Lower leg skin (tissue), 4 donors: ENCODE data around the gene SOWAHA. TPM values are rescaled to one million over a fixed set of nuclear protein-coding genes. Genes with fewer than 3 reads are reported as not detected.

Source experiments
- DNase-seq, 2 donors: peaks; one replicate each; pipeline ENCODE4 v3.0.0-alpha.2; 2019; ENCODE audit warnings: low spot score in 2 of 2
- H3K4me3 ChIP-seq: fragments of 200-600 bp; sonication (generic); 2 replicates; pipeline ENCODE4 v1.5.1; 2017; ENCODE audit warnings: mild to moderate bottlenecking, low read depth; ENCODE audit not compliant: poor library complexity, severe bottlenecking
- CTCF ChIP-seq, 3 donors: fragments of 450-650 bp; IDR thresholded peaks; one replicate each; pipeline ENCODE4 v1.5.1; 2016; ENCODE audit warnings: antibody characterized with exemption in 3 of 3, mild to moderate bottlenecking in 3 of 3, moderate library complexity in 2 of 3
- POLR2A ChIP-seq, 2 donors: fragments of 450-650 bp; IDR thresholded peaks; one replicate each; pipeline ENCODE4 v1.6.1; 2016 to 2017; ENCODE audit warnings: antibody characterized with exemption in 2 of 2, mild to moderate bottlenecking in 1 of 2, moderate library complexity in 1 of 2
- WGBS, 2 donors: methylation state at CpG; one replicate each; pipeline ENCODE4 v1.1.5; 2018; 5-methylcytosine and 5-hydroxymethylcytosine counted together
- intact Hi-C: fragments of 100-400 bp; cut with DNase I; formaldehyde crosslinking; loops from one replicate; pipeline ENCODE4 v1.15.0; 2023; ENCODE audit warnings: low total_unique reads
- total RNA-seq, 4 donors: library from RNA; depleted of rRNA; stranded (reverse); fragments of >200 nt; gene quantifications; one replicate each; pipeline ENCODE4 v1.1.0, GENCODE V29; 2016

SOWAHA gene
- total RNA-seq, 4 donors from 2014 or later = 0.08 to 1.0 (median 0.79) TPM

- DNase-seq = no peak
- intact Hi-C loops = no loop called here
- 76 to 78% methylated on average over 3 of the region's 3 CpGs for WGBS, 2 donors
- H3K4me3 ChIP-seq = no peak overlapping the region
- TF ChIP-seq POLR2A (IDR thresholded peaks at IDR 0.05) (no peak), CTCF (IDR thresholded peaks at IDR 0.05) (no peak)
These were observed 25.6 kb downstream of the SOWAHA start for GRCh38 chr5:132838516-132839282.

- no peak for TF ChIP-seq POLR2A (IDR thresholded peaks at IDR 0.05)
- no peak for TF ChIP-seq CTCF (IDR thresholded peaks at IDR 0.05)
- intact Hi-C loops = no loop called here
- no peak for DNase-seq
- no peak overlapping the region for H3K4me3 ChIP-seq
- 66 to 69% methylated on average over 8 of the region's 8 CpGs for WGBS, 2 donors
These were observed 26.6 kb downstream of the SOWAHA start for GRCh38 chr5:132839426-132840301.

- no peak for TF ChIP-seq CTCF (IDR thresholded peaks at IDR 0.05)
- no peak for TF ChIP-seq POLR2A (IDR thresholded peaks at IDR 0.05)
- no peak for DNase-seq
- WGBS, 2 donors = 64 to 86% methylated on average over 3 of the region's 3 CpGs
- intact Hi-C loops = no loop called here
- H3K4me3 ChIP-seq = no peak overlapping the region
These were observed 27.2 kb downstream of the SOWAHA start for GRCh38 chr5:132840313-132840712.

GRCh38 chr5:132840896-132841295 is 27.8 kb downstream of the SOWAHA start:
- H3K4me3 ChIP-seq = no peak overlapping the region
- 76 to 82% methylated on average over 1 of the region's 1 CpG for WGBS, 2 donors
- intact Hi-C loops = no loop called here
- TF ChIP-seq CTCF (IDR thresholded peaks at IDR 0.05) (no peak), POLR2A (IDR thresholded peaks at IDR 0.05) (no peak)
- DNase-seq = no peak

GRCh38 chr5:132841305-132841704 is 28.2 kb downstream of the SOWAHA start:
- DNase-seq = no peak
- H3K4me3 ChIP-seq = no peak overlapping the region
- TF ChIP-seq CTCF (IDR thresholded peaks at IDR 0.05) = no peak
- WGBS, 2 donors = 62 to 81% methylated on average over 4 of the region's 4 CpGs
- intact Hi-C loops = no loop called here
